SK-N-MC (cell line): ENCODE results near the gene TMEM225B.
"Not testable (repeated sequence)": the region's sequence is repeated elsewhere in the genome, so short reads cannot be mapped to it uniquely, and the experiment has no call there.

Source experiments
- DNase-seq: peaks from one replicate; pipeline ENCODE4 v3.0.0-alpha.2; 2011; ENCODE audit warnings: low read depth, low spot score
- H3K27ac ChIP-seq: fragments of 200-600 bp; sonication (generic); 2 replicates; pipeline ENCODE4 v1.5.1; 2016; ENCODE audit warnings: mixed run types
- H3K36me3 ChIP-seq: fragments of 200-600 bp; sonication (generic); 2 replicates; pipeline ENCODE4 v1.6.1; 2017; ENCODE audit warnings: antibody characterized with exemption, low read length, mixed read lengths; ENCODE audit not compliant: insufficient read depth
- H3K4me3 ChIP-seq: fragments of 200-600 bp; sonication (generic); 2 replicates; pipeline ENCODE4 v1.5.1; 2016
- H3K9ac ChIP-seq: fragments of 200-600 bp; sonication (generic); 2 replicates; pipeline ENCODE4 v1.8.0; 2017; ENCODE audit warnings: mixed run types, mixed read lengths; ENCODE audit not compliant: insufficient read length
- H3K9me3 ChIP-seq: fragments of 200-600 bp; sonication (generic); 2 replicates; pipeline ENCODE4 v1.6.1; 2017; ENCODE audit warnings: low read depth, mild to moderate bottlenecking, antibody characterized with exemption, low read length, moderate library complexity, mixed read lengths
- EZH2 ChIP-seq: fragments of 200-600 bp; sonication (generic); IDR thresholded peaks from one replicate; pipeline ENCODE4 v1.6.1; 2017; ENCODE audit warnings: antibody characterized with exemption
- FOXP2 ChIP-seq: optimal IDR thresholded peaks from 2 replicates; pipeline ENCODE3; 2011; ENCODE audit warnings: mild to moderate bottlenecking, moderate library complexity; ENCODE audit not compliant: insufficient read depth; ENCODE audit errors: extremely low read length, control extremely low read depth
- POLR2AphosphoS5 ChIP-seq: IDR thresholded peaks from 2 replicates; pipeline ENCODE4 v1.6.1; 2012; ENCODE audit warnings: mild to moderate bottlenecking, low read depth, low read length, borderline replicate concordance

Gene TMEM225B

GRCh38 chr7:99653754-99654153 is 55.7 kb downstream of the TMEM225B start:
- no peaks in the 10 kb centered on the region for H3K9me3 ChIP-seq

DNA sequence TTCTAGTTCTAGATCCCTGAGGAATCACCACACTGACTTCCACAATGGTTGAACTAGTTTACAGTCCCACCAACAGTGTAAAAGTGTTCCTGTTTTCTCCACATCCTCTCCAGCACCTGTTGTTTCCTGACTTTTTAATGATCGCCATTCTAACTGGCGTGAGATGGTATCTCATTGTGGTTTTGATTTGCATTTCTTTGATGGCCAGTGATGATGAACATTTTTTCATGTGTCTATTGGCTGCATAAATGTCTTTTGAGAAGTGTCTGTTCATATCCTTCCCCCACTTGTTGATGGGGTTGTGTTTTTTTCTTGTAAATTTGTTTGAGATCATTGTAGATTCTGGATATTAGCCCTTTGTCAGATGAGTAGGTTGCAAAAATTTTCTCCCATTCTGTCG is 56.6 kb downstream of the TMEM225B start:
- H3K9me3 ChIP-seq, H3K9ac ChIP-seq, DNase-seq, H3K27ac ChIP-seq, H3K4me3 ChIP-seq, H3K36me3 ChIP-seq: not testable (repeated sequence)

More at GRCh38 chr7:99653754-99654153, 55.7 kb downstream of the TMEM225B start:
- Histone ChIP-seq H3K27ac (no peak overlapping the region), H3K36me3 (no peaks in the 10 kb centered on the region), H3K9ac (no peak overlapping the region), H3K4me3 (no peak overlapping the region)
- DNase-seq = no peak
- TF ChIP-seq FOXP2 = no peak
- TF ChIP-seq POLR2AphosphoS5 = no peak
- TF ChIP-seq EZH2 = no peak

GRCh38 chr7:99657879-99658278 is 59.8 kb downstream of the TMEM225B start:
- H3K36me3 ChIP-seq, H3K27ac ChIP-seq, DNase-seq, H3K9me3 ChIP-seq, H3K9ac ChIP-seq, H3K4me3 ChIP-seq: not testable (repeated sequence)
